GM20000 (cell line): ENCODE results near the gene BAZ2B.

Experiments used
- DNase-seq: peaks from one replicate; pipeline ENCODE4 v3.0.0; 2012; ENCODE audit warnings: low spot score
- CTCF ChIP-seq: IDR thresholded peaks from 2 replicates; pipeline ENCODE4 v1.5.1; 2012; ENCODE audit warnings: mild to moderate bottlenecking, control low read depth; ENCODE audit errors: extremely low read depth, missing control alignments

The BAZ2B gene

GRCh38 chr2:159648643-159649042 lies 32.3 kb upstream of the BAZ2B start:
- no peak for DNase-seq
- no peak for TF ChIP-seq CTCF

DNA sequence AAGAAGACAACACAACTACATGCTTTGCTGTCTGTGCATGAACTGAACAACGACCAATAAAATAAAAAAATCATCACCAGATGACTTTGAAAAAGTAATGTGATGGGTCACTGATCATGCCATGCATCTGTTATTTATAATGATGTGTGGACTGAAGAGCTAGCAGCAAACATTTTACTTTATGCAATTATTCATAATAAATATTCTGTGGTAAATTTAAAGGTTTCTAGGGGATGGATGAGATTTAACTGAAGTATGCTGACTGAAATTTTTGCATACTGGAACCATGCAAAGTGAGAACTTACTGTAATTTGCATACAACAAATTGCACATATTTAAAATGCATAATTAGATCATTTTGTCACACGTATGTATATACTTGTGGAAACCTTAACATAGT lies 31.3 kb upstream of the BAZ2B start:
- TF ChIP-seq CTCF, result no peak
- DNase-seq, result no peak

DNA sequence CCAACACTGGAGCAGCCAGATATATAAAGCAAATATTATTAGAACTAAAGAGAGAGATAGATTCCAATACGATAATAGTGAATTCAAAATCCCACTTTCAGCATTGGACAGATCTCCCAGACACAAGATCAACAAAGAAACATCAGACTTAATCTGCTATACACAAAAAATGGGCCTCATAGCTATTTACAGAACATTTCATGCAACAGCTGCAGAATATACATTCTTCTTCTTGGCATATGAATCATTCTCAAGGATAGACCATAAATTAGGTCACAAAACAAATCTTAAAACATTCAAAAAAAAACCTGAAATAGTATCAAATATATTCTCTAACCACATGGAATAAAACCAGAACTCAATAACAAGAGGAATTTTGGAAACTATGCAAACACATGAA lies 23.8 kb upstream of the BAZ2B start:
- DNase-seq, result no peak
- TF ChIP-seq CTCF, result no peak

- no peak for TF ChIP-seq CTCF
- DNase-seq, result no peak
Observed at GRCh38 chr2:159639712-159640111, 23.4 kb upstream of the BAZ2B start.

GRCh38 chr2:159639071-159639470 lies 22.7 kb upstream of the BAZ2B start:
- TF ChIP-seq CTCF, result no peak
- DNase-seq, result no peak

- no peak for DNase-seq
- TF ChIP-seq CTCF, result no peak
Observed at GRCh38 chr2:159637988-159638501, 21.7 kb upstream of the BAZ2B start.

- no peak for TF ChIP-seq CTCF
- no peak for DNase-seq
Observed at GRCh38 chr2:159637240-159637639, 20.9 kb upstream of the BAZ2B start.
